GM20431 (cell line): ENCODE results near the gene C14orf119.

Source experiments
- in situ Hi-C: fragments of 300-500 bp; cut with MseI, MboI; formaldehyde crosslinking; loops from one replicate; pipeline ENCODE4 v1.15.0; 2020; ENCODE audit warnings: low sequenced_read_pairs; ENCODE audit not compliant: unreplicated experiment

Gene C14orf119

DNA sequence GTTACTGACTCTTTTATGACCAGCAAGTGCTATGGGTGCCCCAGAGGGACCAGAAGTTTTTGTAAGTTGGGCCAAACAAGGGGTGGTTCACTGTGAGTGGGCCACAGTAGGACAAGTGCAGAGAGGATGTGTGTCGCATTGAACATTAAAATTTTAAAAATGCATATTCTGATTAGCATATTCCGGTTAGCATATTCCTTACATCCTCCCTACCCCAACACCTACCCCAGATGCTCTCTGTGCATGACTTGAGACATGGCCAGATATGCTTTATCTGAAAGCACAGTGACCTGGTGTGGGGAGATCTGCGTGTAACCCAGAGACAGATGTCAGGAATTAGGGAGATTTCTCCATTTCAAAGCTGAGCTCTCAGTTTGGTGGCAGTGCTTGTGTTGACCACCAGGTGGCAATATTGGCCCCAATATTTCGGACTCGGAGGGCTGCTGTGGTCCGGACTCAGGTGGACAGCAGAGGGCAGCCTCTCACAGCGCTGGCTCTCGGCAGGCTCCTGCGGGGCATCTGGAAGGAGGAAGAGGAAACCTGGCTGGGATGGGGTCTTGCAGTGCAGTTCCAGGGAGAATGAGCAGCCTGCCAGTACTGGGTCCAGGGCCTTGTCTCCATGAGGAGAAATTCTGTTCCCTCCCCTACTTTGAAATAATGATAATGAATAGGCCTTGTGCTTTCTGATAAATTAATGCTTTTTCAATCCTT is 25.4 kb downstream of the C14orf119 start:
- in situ Hi-C loops = no loop called here

DNA sequence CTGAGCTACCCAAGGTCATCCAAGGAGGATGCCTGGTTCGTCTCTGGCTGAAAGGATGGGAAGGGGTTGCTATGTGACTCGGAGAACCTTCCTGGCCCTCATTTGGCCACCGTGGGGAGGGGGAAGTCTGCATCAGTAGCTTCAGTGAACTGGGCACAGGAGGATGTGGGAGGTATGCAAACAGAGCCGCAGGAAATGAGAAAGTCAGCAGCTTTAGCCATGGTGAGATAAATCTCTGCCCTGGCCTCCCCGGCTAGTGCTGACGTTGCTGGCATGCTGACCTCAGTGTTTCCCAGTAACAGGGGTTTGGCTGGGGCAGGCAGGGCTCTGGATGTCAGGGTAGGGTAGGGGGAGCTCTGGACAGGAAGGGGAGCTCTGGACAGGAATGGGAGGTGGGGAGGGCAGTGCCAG is 26.1 kb downstream of the C14orf119 start:
- in situ Hi-C loops = no loop called here

DNA sequence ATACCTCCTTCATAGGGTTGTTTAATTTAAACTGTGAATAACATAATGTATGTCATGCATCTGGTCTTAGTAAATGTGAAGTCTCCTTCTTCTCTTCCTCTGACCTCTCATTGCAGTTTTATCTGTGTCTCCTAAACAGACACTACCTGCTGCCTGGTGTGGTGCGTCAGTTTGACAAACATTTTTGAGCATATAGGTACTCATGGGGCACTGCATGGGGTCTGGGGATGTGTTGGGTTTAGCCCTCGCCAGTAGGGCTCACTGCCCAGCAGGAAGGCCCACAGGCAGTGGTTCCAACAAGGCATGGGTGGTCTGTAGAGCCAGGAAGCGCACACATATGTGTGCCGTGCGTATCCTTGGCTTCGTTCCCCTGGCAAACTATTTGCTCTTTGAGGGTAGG is 26.8 kb downstream of the C14orf119 start:
- in situ Hi-C loops = no loop called here

DNA sequence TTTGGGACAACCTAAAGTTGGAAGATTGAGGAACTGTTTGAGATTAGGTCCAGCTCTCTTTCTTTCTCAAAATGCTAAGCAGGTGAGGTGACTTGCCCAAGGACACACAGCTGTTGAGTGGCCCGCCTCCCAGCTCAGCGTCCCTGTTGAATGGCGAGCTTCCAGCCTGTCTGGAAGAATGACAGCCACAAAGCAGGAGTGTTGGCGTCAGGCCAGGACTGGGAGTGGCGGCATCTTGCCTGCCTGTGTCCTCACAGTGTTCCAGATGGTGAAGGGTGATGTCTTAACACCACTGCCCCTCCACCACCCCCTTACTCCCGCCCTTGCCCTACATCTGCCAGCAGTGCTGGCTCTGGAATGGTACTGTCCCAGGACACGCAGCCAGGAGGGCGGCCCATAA is 28.1 kb downstream of the C14orf119 start:
- in situ Hi-C loops = no loop called here

DNA sequence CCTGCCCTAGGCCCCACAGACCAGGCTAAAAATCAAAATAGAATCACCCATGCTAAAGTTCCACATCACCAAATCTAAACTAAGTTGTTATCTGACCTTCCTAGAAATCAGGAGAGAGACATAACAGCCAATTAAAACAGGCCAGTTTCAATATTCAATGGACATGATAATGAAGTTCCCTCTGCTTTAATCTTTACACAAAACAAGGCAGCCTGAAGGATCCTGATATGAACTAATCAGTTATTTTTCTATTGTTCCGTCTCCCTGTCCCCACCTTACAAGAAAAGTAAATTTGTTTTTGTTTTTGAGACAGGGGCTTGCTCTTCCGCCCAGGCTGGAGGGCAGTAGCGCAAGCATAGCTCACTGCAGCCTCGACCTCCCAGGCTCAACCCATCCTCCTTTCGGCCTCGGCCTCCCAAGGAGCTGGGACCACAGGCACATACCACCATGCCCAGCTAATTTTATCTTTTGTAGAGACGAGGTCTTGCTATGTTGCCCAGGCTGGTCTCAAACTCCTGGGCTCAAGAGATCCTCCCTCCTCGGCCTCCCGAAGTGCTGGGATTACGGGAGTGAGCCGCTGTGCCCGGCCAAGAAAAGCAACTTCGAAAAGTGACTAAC is 29.1 kb downstream of the C14orf119 start:
- in situ Hi-C loops = no loop called here

DNA sequence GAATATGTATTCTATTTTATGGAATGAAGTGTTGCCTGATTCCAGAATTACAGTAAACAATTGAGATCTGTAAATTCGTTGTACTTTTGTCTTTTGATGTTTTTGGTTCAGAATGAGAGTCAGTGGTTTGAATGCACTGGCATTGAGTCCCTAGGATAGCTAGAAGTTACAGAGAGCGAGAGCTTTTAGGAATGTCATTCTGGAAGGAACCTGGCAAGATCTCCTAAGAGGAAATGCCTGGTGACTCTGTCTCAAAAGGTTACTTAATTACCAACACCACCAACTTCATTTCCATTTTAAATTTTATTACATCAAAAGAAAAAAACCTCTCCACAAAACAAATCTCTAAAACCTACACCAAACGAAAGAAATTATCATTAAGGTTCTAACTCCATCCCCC is 29.7 kb downstream of the C14orf119 start:
- in situ Hi-C loops = no loop called here

DNA sequence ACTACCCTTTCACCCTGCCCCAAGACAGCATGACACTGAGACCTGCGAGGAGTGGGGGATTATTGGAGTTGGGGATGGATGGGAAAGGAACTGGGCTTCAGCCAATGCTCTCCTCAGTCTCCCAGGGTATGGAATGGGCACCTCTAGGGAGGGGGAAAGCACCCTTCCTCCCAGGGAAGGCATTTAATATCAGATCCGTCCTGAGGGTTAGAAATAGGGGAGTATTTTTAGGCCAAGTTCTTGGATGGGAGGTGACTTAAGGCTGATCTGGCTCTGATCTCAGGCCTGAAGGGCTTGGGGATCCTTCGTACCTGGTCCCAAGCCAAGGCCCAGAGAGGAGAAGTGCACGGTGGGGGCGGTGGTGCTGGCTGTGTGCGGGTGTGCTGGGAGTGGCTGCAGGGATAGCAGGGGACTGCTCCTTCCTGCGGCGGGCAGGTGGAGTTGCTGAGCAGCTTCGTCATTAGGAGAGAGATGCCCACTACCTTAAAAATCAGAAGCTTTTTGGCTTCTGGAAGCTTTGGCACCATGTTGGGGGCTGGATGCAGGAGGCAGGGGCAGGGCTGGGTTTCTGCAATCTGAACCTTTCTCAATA is 30.7 kb downstream of the C14orf119 start:
- in situ Hi-C loops = no loop called here

DNA sequence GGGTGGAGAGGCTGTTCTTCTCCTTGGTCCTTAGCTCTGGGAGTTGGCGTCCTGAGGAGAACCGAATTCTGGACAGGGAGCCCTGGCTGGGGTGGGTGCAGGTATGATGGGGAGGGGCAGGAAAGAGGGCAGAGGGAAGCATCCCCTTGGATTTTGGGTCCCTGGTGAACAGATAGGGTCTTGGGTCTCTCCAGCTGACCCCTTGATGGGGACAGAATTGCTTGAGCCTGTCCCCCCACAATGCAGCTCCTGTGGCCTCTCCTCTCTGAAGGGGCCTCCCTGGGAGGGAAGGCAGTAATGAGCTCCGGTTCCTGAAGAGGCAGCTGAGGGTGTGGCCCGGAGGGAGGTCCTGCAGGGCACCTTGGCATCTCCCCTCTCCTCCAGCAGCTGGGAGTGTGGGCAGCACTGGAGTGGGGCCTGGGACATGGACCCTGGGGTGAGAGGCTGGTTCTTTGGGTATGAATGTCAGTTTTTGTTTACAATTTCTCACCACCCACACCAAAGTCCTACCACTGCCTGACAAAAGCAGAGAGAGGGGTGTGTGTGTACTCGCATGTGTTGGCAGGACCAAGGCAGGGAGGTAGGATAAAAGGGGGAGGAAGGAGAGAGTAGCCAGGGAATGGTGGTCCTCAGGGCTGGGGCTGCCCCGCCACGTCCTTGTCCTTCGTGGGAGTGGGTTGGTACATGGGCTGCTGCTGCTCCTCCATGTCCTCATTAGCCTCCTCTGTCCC is 31.4 kb downstream of the C14orf119 start:
- in situ Hi-C loops = no loop called here

DNA sequence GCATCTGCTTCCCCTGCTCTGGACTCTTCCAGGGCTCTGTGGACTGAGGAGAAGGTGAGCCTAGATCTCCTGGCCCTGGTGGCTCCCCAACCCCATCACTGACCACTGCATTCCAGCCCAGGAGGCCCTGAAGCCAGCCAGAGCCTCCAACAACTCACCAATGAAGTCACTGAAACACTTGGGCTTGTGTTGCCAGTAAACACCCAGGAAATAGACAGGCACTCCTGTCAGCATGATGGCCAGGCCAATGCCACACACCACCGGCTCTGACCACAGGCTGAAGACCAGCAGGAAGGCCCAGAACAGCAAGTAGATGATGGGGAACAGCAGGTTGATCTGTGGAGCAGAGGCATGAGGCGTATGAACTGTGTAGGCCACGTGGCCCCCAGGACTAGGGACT is 32.6 kb downstream of the C14orf119 start:
- in situ Hi-C loops = no loop called here

DNA sequence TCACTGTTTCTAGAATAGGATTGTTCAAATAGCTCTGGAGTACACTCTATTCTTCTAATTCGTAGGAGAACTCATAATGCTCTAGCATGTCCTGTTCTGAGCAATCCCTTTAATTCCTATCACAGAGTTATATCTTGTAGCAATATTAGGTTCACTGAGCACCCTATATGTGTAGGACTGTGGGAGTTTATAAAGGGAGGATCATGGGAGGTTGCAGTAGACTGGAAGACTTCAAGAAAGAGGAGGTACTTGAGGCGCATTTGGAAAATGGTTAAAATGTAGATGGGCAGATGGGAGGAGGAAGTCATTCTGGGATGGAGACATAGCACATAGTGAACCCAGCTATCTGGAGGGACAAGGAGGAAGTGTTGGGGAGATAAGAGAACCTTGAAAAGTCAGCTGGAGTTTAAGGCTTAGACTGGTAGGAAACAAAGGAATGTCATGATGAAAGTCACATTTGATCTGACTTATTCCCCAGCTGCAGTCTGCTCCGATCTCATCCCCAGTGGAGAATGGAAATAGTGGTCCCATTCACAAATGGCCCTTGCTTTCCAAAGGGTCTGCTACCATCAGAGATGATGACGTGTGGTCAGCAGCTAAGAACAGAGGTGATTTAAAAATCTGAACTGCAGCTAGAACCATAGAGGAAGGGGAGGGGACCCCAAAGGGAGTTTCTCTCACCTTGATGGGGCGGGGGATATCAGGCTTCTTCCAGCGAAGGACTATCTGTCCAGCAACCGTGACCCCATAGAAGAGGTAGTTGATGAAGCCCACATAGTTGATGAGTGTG is 33.9 kb downstream of the C14orf119 start:
- in situ Hi-C loops = no loop called here

DNA sequence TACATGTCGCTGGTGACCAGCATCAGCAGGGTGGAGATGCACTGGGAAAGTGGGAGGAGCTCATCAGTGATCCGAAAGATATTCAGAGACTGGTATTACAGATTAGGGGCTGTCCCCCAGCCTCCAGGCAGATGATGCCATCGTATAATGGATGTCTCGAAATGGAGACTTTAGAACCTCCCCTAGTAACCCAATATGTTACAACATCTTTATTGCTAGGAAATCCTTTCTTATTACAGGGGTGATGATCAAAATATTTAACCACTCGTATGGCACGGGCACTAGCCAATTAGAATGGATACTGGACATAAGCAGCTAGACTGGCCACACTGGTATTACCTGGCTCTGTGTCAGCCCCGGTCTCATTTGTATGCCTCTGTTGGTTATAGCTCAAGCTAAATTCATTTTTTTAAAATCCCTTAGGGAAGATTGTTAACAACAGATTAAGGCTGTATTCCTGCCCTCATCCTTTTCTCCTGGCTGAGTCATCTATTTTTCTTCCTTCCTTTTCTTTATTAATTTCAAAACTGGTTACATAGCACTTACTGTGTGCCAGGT is 34.5 kb downstream of the C14orf119 start:
- in situ Hi-C loops = no loop called here

DNA sequence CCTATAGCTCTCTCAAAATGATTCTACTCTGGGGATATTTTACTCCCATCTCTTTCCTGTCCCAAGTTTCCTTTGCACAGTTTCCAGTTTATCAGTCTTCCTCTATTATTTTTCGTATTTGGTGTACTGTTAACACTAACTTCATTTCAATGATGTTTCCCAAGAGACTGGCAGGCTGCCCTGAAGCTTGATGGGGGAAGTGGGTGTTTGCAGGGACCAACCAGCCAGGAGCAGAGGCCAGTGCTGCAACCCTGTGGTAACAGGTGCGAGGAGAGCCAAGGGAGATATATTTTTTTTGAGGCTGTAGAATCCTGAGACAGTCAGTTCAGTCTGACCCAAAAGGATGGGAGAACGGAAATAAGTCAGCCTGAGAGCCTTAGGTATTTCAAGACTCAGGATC is 35.6 kb downstream of the C14orf119 start:
- in situ Hi-C loops = no loop called here

DNA sequence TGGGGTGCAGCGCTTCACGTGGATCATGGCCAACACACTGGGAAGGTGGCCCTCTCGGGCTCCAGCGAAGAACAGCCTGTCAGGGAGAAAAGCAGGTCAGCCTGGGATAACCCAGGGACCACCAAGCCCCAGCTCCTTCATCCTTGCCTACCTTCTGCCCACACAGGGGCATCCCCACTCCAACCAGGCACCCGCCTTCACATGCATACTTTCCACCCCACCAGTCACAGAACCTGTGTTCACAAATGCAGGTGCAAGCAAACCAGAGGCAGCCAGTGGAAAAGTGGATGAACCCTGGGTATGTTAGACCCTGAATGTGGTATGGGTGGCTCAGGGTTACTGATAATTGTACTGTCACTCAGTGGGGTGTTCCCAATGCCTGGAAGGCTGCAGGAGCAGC is 36.2 kb downstream of the C14orf119 start:
- in situ Hi-C loops = no loop called here

DNA sequence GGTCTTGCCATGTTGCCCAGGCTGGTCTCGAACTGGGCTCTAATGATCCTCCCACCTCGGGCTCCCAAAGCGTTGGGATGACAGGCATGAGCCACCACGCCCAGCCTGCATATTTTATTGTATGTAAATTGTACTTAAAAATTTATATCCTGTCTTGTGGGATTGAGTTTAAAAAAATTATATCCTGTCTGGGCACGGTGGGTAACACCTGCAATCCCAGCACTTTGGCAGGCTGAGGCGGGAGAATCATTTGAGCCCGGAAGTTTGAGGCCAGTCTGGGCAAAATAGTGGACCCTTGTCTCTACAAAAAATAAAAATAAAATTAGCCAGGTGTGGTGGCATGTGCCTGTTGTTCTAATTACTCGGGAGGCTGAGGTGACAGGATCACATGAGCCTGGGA is 37.7 kb downstream of the C14orf119 start:
- in situ Hi-C loops = no loop called here

DNA sequence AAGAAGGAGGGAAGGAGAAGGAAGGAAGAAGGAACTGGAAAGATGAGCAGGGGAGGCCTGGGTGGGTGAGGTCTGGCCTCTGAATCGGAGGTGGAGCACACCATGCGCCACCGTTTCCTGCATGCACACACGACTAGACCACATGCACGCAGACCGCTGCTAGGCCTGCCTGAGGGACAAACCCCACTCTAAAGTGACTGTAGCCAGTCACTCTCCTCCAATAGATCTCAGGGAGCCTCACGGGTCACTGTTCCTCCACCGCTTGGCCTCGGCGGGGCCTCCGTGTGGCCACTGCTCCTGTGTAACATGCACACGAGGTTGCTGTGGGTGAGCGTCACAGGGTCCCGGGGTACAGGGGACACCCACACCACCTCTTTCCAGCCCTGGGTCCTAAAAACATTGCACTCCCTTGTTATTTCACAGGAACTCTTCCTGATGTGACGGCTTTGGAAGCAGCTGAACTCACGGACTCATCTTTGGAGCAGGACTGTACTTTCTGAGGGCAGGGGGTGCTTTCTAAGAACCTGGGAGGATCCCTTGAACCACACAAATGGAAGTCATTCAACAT is 41.3 kb downstream of the C14orf119 start:
- in situ Hi-C loops = no loop called here

DNA sequence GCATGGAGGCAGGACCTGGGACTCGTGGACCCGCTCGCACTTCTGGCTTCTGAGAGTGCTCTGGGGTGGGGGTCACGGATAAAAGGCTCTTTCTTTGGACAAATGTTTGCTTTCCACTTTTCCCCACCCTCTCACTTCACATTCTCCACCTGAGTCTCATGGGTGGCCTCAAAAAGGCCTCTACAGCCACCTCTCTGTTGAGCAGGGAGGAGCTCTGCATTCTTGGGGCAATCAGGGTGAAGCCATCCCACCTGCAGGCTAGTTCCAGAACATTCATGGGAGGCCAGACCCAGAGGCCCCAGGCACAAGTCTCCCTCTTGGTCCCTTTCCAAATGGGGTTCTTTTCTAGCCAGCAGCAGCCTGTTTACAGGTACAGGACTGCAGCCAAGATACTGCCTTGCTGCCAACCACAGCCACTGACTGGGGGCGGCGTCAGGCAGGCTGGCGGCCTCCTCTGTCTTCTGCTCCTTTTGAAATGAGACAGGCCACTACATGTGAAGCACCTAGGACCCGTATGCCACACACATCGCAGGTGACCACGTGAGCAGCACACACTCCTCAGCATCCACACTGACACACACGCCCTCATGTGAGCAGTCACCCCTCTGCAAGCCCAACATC is 42.0 kb downstream of the C14orf119 start:
- in situ Hi-C loops = no loop called here

DNA sequence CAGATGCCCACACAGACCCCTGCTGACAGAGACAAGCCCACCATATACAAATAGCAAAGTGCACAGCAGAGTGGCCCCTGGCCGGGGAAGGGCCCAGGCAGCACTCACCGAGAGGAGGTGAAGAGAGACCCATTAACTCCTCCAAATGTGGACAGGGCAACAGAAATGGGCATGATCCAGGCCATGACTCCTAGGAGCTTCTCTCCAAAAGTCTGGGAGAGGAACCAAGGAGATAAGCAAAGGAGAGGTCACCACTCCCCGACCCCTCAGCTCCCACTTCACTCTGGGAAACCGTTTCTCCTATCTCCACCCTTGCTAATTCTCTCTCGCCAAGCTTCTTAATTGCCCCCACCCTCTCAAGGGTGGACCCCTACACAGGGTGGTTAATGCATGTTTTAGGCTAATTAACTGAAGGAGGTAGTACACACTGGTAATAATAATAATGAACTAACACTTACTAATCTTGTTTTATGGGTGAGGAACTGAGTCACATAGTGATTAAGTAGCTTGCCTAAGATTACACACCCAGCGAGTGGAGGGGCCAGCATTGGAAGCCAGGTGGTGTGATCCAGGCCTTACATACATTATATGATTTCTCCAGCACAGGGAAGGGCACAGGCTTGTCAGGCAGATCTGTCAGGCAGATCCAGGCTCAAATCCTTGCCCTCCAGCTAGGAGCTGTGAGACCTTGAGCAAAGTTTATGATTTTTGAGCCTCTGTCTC is 42.7 kb downstream of the C14orf119 start:
- in situ Hi-C loops = no loop called here

DNA sequence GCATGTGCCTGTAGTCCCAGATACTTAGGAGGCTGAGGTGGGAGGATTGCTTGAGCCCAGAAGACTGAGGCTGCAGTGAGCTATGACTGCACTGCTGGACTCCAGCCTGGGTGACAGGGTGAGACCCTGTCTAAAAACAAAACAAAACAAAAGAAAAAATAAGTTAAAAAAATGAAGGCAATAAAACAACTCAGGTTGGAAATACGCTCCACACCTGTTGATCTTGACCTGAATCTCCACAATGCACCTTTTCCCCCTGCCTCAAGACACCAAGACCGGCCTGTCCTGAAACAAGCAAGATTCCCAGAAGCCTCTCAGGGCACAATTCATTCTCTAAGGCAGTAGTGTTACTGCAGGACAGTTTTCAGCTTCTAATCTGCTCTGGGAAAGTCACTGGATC is 44.6 kb downstream of the C14orf119 start:
- in situ Hi-C loops = no loop called here

DNA sequence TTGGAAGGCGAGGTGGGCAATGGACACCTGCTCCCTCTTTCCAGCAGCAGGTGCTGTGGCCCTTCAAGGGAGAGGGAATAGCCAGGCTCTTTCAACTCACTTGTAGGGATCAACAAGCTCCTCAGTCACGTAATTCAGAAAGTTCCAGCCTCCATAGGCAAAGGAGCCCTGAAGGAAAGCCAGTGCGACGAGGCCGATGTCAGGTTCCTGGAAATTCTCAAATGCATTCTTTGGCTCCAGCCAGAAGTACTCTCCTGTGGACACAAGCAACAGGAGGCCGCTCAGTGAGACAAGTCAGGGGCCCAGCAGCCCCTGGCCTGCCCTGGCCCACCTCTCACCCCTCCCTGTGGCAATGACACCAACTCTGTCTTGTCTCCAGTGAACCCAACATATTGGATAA is 45.1 kb downstream of the C14orf119 start:
- in situ Hi-C loops = no loop called here
